KMS-11 (cell line): ENCODE measurements around the gene LONRF2.

Experiments used
- H2AFZ ChIP-seq: fragments of 200-600 bp; sonication (generic); 2 replicates; pipeline ENCODE4 v1.6.1; 2016; ENCODE audit warnings: antibody characterized with exemption, mixed run types, low read depth
- H3K27ac ChIP-seq: fragments of 200-600 bp; sonication (generic); 2 replicates; pipeline ENCODE4 v1.6.1; 2016; ENCODE audit warnings: mild to moderate bottlenecking, mixed run types
- H3K27me3 ChIP-seq: fragments of 200-600 bp; sonication (generic); 2 replicates; pipeline ENCODE4 v1.6.1; 2017; ENCODE audit warnings: mild to moderate bottlenecking, low read depth, mixed run types, moderate library complexity; ENCODE audit not compliant: insufficient read depth
- H3K36me3 ChIP-seq: fragments of 200-600 bp; sonication (generic); 2 replicates; pipeline ENCODE4 v1.6.1; 2017; ENCODE audit warnings: mild to moderate bottlenecking, mixed run types; ENCODE audit not compliant: insufficient read depth
- H3K4me1 ChIP-seq: fragments of 200-600 bp; sonication (generic); 2 replicates; pipeline ENCODE4 v1.6.1; 2016; ENCODE audit warnings: mild to moderate bottlenecking, low read depth, mixed run types; ENCODE audit not compliant: poor library complexity, severe bottlenecking
- H3K4me2 ChIP-seq: fragments of 200-600 bp; sonication (generic); 2 replicates; pipeline ENCODE4 v1.7.0; 2016; ENCODE audit warnings: mild to moderate bottlenecking, mixed run types
- H3K4me3 ChIP-seq: fragments of 200-600 bp; sonication (generic); IDR thresholded peaks from 2 replicates; pipeline ENCODE4 v1.6.1; 2017; ENCODE audit warnings: low read depth, low read length, mixed read lengths; ENCODE audit not compliant: insufficient read depth
- H3K79me2 ChIP-seq: fragments of 200-600 bp; sonication (generic); 2 replicates; pipeline ENCODE4 v1.6.1; 2016; ENCODE audit warnings: low read depth, mixed run types; ENCODE audit not compliant: insufficient read depth
- H3K9ac ChIP-seq: fragments of 200-600 bp; sonication (generic); 2 replicates; pipeline ENCODE4 v1.6.1; 2016; ENCODE audit warnings: mild to moderate bottlenecking, mixed run types
- H4K20me1 ChIP-seq: fragments of 200-600 bp; sonication (generic); 2 replicates; pipeline ENCODE4 v1.6.1; 2016; ENCODE audit warnings: mild to moderate bottlenecking, mixed run types; ENCODE audit not compliant: insufficient read depth
- CTCF ChIP-seq: fragments of 200-600 bp; sonication (generic); conservative IDR thresholded peaks from 2 replicates; pipeline ENCODE4 v1.6.1; 2017; ENCODE audit warnings: low read depth, mild to moderate bottlenecking, antibody characterized with exemption, low read length, moderate library complexity, mixed read lengths

The LONRF2 gene

GRCh38 chr2:100291152-100291970 lies 30.9 kb downstream of the LONRF2 start:
- TF ChIP-seq CTCF: no peak
- no peaks in the 10 kb centered on the region for H3K4me1 ChIP-seq

GRCh38 chr2:100290718-100291151 lies 31.6 kb downstream of the LONRF2 start:
- no peaks in the 10 kb centered on the region for H3K4me1 ChIP-seq
- no peak overlapping the region for H3K27ac ChIP-seq
- H3K4me2 ChIP-seq: no peak overlapping the region
- H2AFZ ChIP-seq: no peak overlapping the region
- H3K4me3 ChIP-seq: no peak overlapping the region
- H3K79me2 ChIP-seq: no peaks in the 10 kb centered on the region
- no peak overlapping the region for H3K9ac ChIP-seq
- H3K36me3 ChIP-seq: no peaks in the 10 kb centered on the region
- TF ChIP-seq CTCF: no peak
- H4K20me1 ChIP-seq: no peaks in the 10 kb centered on the region
- no peaks in the 10 kb centered on the region for H3K27me3 ChIP-seq

More at GRCh38 chr2:100291152-100291970, 30.9 kb downstream of the LONRF2 start:
- Histone ChIP-seq H2AFZ (no peak overlapping the region), H3K4me2 (no peak overlapping the region), H3K27ac (no peak overlapping the region), H3K79me2 (no peaks in the 10 kb centered on the region), H3K4me3 (no peak overlapping the region), H3K36me3 (no peaks in the 10 kb centered on the region), H3K9ac (no peak overlapping the region), H4K20me1 (no peaks in the 10 kb centered on the region), H3K27me3 (no peaks in the 10 kb centered on the region)

GRCh38 chr2:100289020-100289419 lies 33.3 kb downstream of the LONRF2 start:
- no peak for TF ChIP-seq CTCF
- no peak overlapping the region for H3K9ac ChIP-seq
- no peak overlapping the region for H3K4me2 ChIP-seq
- H3K27me3 ChIP-seq: no peaks in the 10 kb centered on the region
- H2AFZ ChIP-seq: no peak overlapping the region
- H3K36me3 ChIP-seq: no peaks in the 10 kb centered on the region
- no peaks in the 10 kb centered on the region for H3K4me1 ChIP-seq
- no peak overlapping the region for H3K27ac ChIP-seq
- no peaks in the 10 kb centered on the region for H3K79me2 ChIP-seq
- H3K4me3 ChIP-seq: no peak overlapping the region
- no peaks in the 10 kb centered on the region for H4K20me1 ChIP-seq

- no peak for TF ChIP-seq CTCF
- H4K20me1 ChIP-seq: no peaks in the 10 kb centered on the region
- no peaks in the 10 kb centered on the region for H3K27me3 ChIP-seq
- no peaks in the 10 kb centered on the region for H3K36me3 ChIP-seq
- H3K9ac ChIP-seq: no peak overlapping the region
- H2AFZ ChIP-seq: no peak overlapping the region
- no peak overlapping the region for H3K27ac ChIP-seq
- no peaks in the 10 kb centered on the region for H3K79me2 ChIP-seq
- H3K4me2 ChIP-seq: no peak overlapping the region
- no peak overlapping the region for H3K4me3 ChIP-seq
- H3K4me1 ChIP-seq: no peaks in the 10 kb centered on the region
Measured at GRCh38 chr2:100286318-100286717, 36.0 kb downstream of the LONRF2 start.
